Endothelial cell of umbilical vein (primary cell): ENCODE measurements around the gene CIPC. TPM values are rescaled to one million over a fixed set of nuclear protein-coding genes. Genes with fewer than 3 reads are reported as not detected.

Experiments used
- BruUV-seq: library from RNA; stranded (reverse); fragments of 400-500 nt; replicated peaks from 2 replicates; lab custom pipeline; 2021; lab: Mats Ljungman, UMichigan
- CTCF ChIA-PET: fragments of 300-600, 350-600 bp; sonication (Branson Sonifier 250); formaldehyde crosslinking; loops from one replicate; lab custom pipeline; 2021; ENCODE audit warnings: antibody characterized with exemption, inconsistent platforms; lab: Charles Lee
- POLR2A ChIA-PET: fragments of 300-600, 350-600 bp; sonication (Branson Sonifier 250); formaldehyde crosslinking; loops from one replicate; lab custom pipeline; 2021; ENCODE audit warnings: antibody characterized with exemption, inconsistent platforms; lab: Charles Lee
- DNase-seq: peaks from one replicate; pipeline ENCODE4 v3.0.0-alpha.2; 2011; ENCODE audit warnings: low read depth, low spot score
- FAIRE-seq: peaks from 2 replicates; lab custom pipeline; 2011; peaks lifted over from hg19 to GRCh38; lab: Jason Lieb, UNC
- H2AFZ ChIP-seq: 2 replicates; pipeline ENCODE4 v1.6.0; 2012; ENCODE audit warnings: low read depth, low read length, control low read depth, inconsistent platforms
- H3K27ac ChIP-seq: 2 replicates; pipeline ENCODE4 v1.5.1; 2011; ENCODE audit warnings: low read depth, mild to moderate bottlenecking, control low read depth, low read length, moderate library complexity; ENCODE audit not compliant: insufficient read depth
- H3K27me3 ChIP-seq, 2 experiments: 2 replicates each; pipeline versions ENCODE4 v1.6.0 to v1.6.1; 2011; ENCODE audit warnings: low read length in 2 of 2, mixed read lengths in 1 of 2; ENCODE audit not compliant: control insufficient read depth in 2 of 2, insufficient read depth in 2 of 2
- H3K36me3 ChIP-seq, 2 experiments: 2 replicates in 1 of 2; 3 replicates in 1 of 2; pipeline ENCODE4 v1.5.1; 2011; ENCODE audit warnings: low read length in 2 of 2, mild to moderate bottlenecking in 1 of 2, moderate library complexity in 1 of 2; ENCODE audit not compliant: control insufficient read depth in 2 of 2, insufficient read depth in 2 of 2; ENCODE audit errors: extremely low read depth in 1 of 2
- H3K4me1 ChIP-seq: 3 replicates; pipeline ENCODE4 v1.5.1; 2011; ENCODE audit warnings: mild to moderate bottlenecking, low read length; ENCODE audit not compliant: control insufficient read depth, insufficient read depth; ENCODE audit errors: extremely low read depth
- H3K4me2 ChIP-seq: 2 replicates; pipeline ENCODE4 v1.6.1; 2011; ENCODE audit warnings: low read length, control low read depth, mixed read lengths; ENCODE audit not compliant: insufficient read depth
- H3K4me3 ChIP-seq, 3 experiments: fragments of 200-600 bp in 1 of 3; sonication (generic), shearing (Covaris generic) in 1 of 3; replicated peaks in 1 of 3; 2 replicates each; pipeline ENCODE4 v1.5.1; 2011 to 2016; ENCODE audit warnings: control low read depth in 3 of 3, low read length in 3 of 3, mild to moderate bottlenecking in 2 of 3, inconsistent platforms in 1 of 3, low read depth in 1 of 3, moderate library complexity in 1 of 3; ENCODE audit not compliant: insufficient read depth in 1 of 3
- H3K79me2 ChIP-seq: 2 replicates; pipeline ENCODE4 v1.6.0; 2012; ENCODE audit warnings: low read length, inconsistent platforms; ENCODE audit not compliant: control insufficient read depth, insufficient read depth
- H3K9ac ChIP-seq: replicated peaks from 2 replicates; pipeline ENCODE3; 2011; ENCODE audit warnings: low read length, control low read depth; ENCODE audit not compliant: insufficient read depth; ENCODE audit errors: extremely low read depth
- H3K9me1 ChIP-seq: replicated peaks from 3 replicates; pipeline ENCODE4 v1.6.0; 2011; ENCODE audit warnings: mild to moderate bottlenecking, low read length; ENCODE audit not compliant: control insufficient read depth, insufficient read depth; ENCODE audit errors: extremely low read depth
- H3K9me3 ChIP-seq: replicated peaks from 2 replicates; pipeline ENCODE4 v1.5.1; 2012; ENCODE audit warnings: low read length, inconsistent platforms; ENCODE audit not compliant: control insufficient read depth, insufficient read depth
- H4K20me1 ChIP-seq: replicated peaks from 2 replicates; pipeline ENCODE3; 2011; ENCODE audit warnings: mild to moderate bottlenecking, low read length; ENCODE audit not compliant: control insufficient read depth, insufficient read depth; ENCODE audit errors: extremely low read depth
- EZH2 ChIP-seq: IDR thresholded peaks from 2 replicates; pipeline ENCODE4 v1.6.1; 2012; ENCODE audit warnings: borderline replicate concordance, low read depth, mild to moderate bottlenecking, moderate library complexity, low read length, inconsistent platforms; ENCODE audit not compliant: severe bottlenecking
- FOS ChIP-seq: IDR thresholded peaks from 2 replicates; pipeline ENCODE4 v1.6.1; 2011; ENCODE audit warnings: mild to moderate bottlenecking, low read length, moderate library complexity, borderline replicate concordance; ENCODE audit not compliant: insufficient read depth
- GATA2 ChIP-seq: IDR thresholded peaks from 2 replicates; pipeline ENCODE4 v1.7.0; 2011; ENCODE audit warnings: low read depth, mild to moderate bottlenecking, moderate library complexity, mixed read lengths, low read length; ENCODE audit not compliant: insufficient read length, insufficient read depth
- JUN ChIP-seq: IDR thresholded peaks from 2 replicates; pipeline ENCODE4 v1.6.1; 2011; ENCODE audit warnings: borderline replicate concordance, low read depth; ENCODE audit not compliant: insufficient read length, insufficient read depth
- POLR2A ChIP-seq: IDR thresholded peaks from 2 replicates; pipeline ENCODE4 v1.6.1; 2012; ENCODE audit warnings: low read depth, mild to moderate bottlenecking, control low read depth, low read length
- dilution Hi-C: fragments of 300-500 bp; cut with MboI; formaldehyde crosslinking; loops from one replicate; pipeline ENCODE4 v1.15.0; 2019; ENCODE audit warnings: low sequenced_read_pairs; ENCODE audit not compliant: extremely low pct_ligation_motif_present
- intact Hi-C: fragments of 100-400 bp; cut with micrococcal nuclease; formaldehyde crosslinking; loops from one replicate; pipeline ENCODE4 v1.10.0; 2022
- polyA plus RNA-seq, 4 experiments: library from polyadenylated mRNA; depleted of rRNA in 3 of 4; stranded (reverse) in 3 of 4; unstranded in 1 of 4; fragments of >200 nt; gene quantifications; 2 replicates each; pipeline versions ENCODE4 v1.2.1 to v1.2.3, GENCODE V29; 2011 to 2012; ENCODE audit warnings: missing spikeins in 1 of 4
- total RNA-seq: library from RNA; stranded (reverse); gene quantifications from 2 replicates; pipeline ENCODE4 v1.2.3, GENCODE V29; 2021
- TF ChIP-seq, protein P1 (sequence below): IDR thresholded peaks from 2 replicates; pipeline ENCODE4 v1.6.1; 2011; ENCODE audit not compliant: insufficient read depth, insufficient read length

CIPC gene
- total and polyA plus RNA-seq, 2 donors (not counting 3 experiments of a cell fraction or from before 2014, with no cell fraction given): 8.8 to 17.4 TPM

DNA sequence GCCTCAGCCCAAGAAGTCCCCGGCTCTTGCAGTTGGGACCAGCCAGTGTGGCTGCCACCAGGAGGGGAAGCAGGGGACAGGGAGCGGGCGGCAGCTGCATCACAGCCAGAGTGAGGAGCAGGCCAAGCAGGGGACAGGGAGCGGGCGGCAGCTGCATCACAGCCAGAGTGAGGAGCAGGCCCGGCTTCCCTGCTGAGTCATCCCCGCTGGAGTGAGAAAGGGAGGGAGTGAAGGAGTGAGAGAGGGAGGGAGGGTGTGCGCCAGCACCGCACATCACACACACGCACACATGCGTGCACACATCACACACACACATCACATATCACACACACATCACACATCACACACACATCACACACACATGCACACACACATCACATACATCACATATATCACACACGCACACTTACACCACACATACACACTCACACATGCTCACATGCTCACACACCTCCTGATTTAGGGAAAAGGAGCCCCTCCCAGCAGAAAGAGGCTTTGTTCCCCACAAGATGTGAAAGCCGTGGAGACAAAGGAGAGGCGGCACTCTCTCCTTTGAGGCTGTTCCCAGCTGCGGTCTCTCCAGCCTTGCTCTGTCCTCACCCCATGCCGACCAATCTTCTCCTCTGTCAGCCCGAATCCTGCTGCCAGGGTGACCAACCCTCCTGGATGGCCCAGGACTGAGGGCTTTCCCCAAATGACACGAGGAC, 60.3 kb downstream of the CIPC start:
- TF ChIP-seq JUN (no peak), FOS (peak; percentile 17)
- ChIA-PET POLR2A (no interaction called here), CTCF (interaction anchor here (1.3 kb wide), 1 partner anchor 34 kb away, joined by 3 read pairs; no protein-coding TSS in a partner anchor)
- no TSS peak for BruUV-seq
- no peaks in the 10 kb centered on the region for H3K4me1 ChIP-seq
- peak; percentile 62 for FAIRE-seq
- no peaks in the 10 kb centered on the region for H3K9me1 ChIP-seq
- peak; percentile 20 for DNase-seq
- no peaks in the 10 kb centered on the region for H3K9me3 ChIP-seq
- H3K36me3 ChIP-seq: no peaks in the 10 kb centered on the region
- no peaks in the 10 kb centered on the region for H4K20me1 ChIP-seq
- no peaks in the 10 kb centered on the region for H3K79me2 ChIP-seq
- H3K9ac ChIP-seq: no peak overlapping the region
- dilution Hi-C loops (no loop called here), intact Hi-C loops (loop anchor here (10.0 kb wide), 1 partner anchor 396 kb away; no protein-coding TSS in a partner anchor)
- H2AFZ ChIP-seq: no peak overlapping the region
- H3K4me3 ChIP-seq: no peak overlapping the region
- H3K27me3 ChIP-seq: peaks cover 9 to 12% of the 10 kb centered on the region in 2 experiments
- no peak overlapping the region for H3K27ac ChIP-seq
- no peak overlapping the region for H3K4me2 ChIP-seq

DNA sequence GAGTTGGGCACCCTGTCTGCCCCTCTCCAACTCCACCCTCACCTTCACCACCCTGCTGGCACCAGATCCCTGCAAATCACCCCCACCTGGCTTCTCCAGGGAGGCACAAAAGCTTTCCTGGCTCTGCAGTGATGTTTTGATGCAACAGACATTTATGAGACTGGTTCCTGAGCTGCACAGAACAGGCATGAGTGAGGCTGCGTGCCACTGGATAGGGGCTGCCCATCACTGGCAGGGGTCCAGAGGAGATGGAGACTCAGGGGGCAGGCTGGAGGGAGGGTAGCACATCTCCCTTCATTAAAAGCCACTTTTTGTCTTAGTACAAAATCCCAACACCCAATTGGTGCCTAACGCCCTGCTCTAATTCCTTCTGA, 60.8 kb downstream of the CIPC start:
- TF ChIP-seq, protein P1, sequence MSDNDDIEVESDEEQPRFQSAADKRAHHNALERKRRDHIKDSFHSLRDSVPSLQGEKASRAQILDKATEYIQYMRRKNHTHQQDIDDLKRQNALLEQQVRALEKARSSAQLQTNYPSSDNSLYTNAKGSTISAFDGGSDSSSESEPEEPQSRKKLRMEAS: no peak
- TF ChIP-seq GATA2 (no peak), POLR2A (no peak), JUN (no peak), EZH2 (no peak), FOS (no peak)
- intact Hi-C loops (loop anchor here (10.0 kb wide), 1 partner anchor 396 kb away; no protein-coding TSS in a partner anchor), dilution Hi-C loops (no loop called here)
- ChIA-PET POLR2A (no interaction called here), CTCF (interaction anchor here (1.3 kb wide), 1 partner anchor 35 kb away, joined by 3 read pairs; no protein-coding TSS in a partner anchor)
- Histone ChIP-seq H3K79me2 (no peaks in the 10 kb centered on the region), H3K4me1 (no peaks in the 10 kb centered on the region), H2AFZ (no peak overlapping the region), H3K27ac (no peak overlapping the region), H4K20me1 (no peaks in the 10 kb centered on the region), H3K4me2 (no peak overlapping the region), H3K4me3 (no peak overlapping the region), H3K36me3 (no peaks in the 10 kb centered on the region), H3K27me3 (peaks cover 4 to 6% of the 10 kb centered on the region in 2 experiments), H3K9me1 (no peaks in the 10 kb centered on the region), H3K9me3 (no peaks in the 10 kb centered on the region), H3K9ac (no peak overlapping the region)
- DNase-seq (no peak), FAIRE-seq (no peak)
- BruUV-seq: no TSS peak
